HG03571 (cell line): ENCODE results near the gene GPR39.
"Not testable (repeated sequence)": the region's sequence is repeated elsewhere in the genome, so short reads cannot be mapped to it uniquely, and the experiment has no call there.

Experiments
- ATAC-seq: cut with Tn5 transposase; IDR thresholded peaks from one replicate; pipeline ENCODE4 v1.9.1; 2021; ENCODE audit not compliant: unreplicated experiment

The GPR39 gene

GRCh38 chr2:132416723-132417395 is at the start of gene GPR39:
TSS of gene GPR39 (plus strand) at chr2:132416805.
- no peak for ATAC-seq

- no peak for ATAC-seq
Observed at GRCh38 chr2:132368191-132368590, 48.4 kb upstream of the GPR39 start.

DNA sequence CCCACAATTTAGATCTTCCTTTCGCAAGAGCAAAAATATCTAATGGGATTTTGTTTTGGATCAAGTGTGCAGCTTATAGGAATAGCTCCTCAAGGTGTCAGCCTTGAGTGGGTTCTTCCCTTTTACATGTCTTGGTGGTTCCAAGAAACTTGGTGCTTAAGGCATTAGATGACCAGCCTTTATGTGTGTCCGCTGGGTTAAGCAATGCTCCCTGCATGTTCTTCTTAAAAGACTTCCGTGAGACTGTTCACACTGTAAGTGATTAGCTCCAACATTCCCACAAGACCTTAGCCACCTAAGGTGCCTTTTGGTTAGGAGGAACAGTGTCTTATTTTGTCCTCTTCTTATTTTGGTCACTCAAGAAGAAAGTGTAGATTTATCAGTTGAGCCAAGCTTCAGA is 44.3 kb upstream of the GPR39 start:
- ATAC-seq: no peak

DNA sequence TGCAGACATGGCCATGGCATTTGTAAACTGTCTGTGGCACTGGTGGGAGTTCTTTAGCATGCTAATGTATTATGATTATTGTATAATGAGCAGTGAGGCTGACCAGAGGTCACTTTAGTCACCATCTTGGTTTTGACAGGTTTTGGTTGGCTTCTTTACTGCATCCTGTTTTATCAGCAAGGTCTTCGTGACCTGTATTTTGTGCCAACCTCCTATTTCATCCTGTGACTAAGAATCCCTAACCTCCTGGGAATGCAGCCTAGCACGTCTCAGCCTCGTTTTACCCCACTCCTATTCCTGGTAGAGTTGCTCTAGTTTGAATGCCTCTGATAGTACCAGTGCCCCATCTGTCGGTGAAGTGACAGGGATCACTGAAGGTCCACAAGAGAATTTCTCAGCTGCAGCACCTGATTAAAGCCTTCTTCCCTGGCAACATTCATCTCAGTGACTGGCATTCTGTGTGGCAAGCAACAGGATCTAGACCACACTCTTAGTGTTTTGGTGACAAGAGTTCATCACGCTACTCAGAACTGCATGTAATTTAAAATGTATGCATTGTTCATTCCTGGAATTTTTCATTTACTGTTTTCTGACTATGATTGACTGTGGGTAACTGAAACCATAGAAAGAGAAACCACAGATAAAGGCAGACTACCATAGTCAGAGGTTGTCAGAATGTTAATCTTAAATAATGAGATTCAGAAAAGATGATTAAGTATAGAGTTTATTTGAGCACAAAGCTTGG is 43.0 kb upstream of the GPR39 start:
- ATAC-seq: no peak

DNA sequence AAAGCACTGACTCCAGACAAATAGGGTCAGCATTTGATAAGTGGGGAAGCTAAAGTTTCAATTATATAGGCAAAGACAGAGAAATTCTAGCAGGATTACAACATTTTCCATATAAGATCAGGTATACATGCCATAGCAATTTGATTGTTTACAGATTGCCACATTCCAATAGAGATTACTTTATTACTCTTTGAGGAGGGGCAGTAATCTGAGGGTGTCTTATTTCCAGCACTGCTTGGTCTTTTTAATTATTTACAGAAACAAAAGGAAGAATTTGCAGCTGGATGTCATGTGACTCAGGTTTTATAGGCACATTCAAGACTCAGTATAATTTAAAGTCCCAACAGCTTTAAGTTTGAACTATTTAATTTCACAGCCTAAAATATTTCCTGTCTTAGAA is 42.5 kb upstream of the GPR39 start:
- ATAC-seq: no peak

- no peak for ATAC-seq
Observed at GRCh38 chr2:132374551-132374950, 42.1 kb upstream of the GPR39 start.

DNA sequence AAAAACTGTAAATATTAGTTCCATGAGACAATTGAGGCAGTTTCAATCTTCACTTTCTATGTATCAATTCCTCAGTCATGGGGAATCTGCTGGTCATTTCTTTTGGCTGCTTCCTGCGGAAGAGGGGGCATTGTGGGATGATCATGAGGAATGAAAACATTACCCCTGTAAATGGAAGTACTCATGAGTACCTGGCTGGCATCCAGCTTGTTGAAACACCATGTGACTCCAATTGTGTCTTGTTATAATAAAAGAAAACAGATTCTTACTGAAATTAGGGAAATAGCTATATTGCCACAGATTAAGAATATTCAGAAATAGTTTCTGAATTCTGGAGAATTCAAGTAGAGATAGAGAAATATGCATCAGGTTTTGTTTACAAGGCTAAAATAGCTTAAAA is 41.6 kb upstream of the GPR39 start:
- no peak for ATAC-seq

DNA sequence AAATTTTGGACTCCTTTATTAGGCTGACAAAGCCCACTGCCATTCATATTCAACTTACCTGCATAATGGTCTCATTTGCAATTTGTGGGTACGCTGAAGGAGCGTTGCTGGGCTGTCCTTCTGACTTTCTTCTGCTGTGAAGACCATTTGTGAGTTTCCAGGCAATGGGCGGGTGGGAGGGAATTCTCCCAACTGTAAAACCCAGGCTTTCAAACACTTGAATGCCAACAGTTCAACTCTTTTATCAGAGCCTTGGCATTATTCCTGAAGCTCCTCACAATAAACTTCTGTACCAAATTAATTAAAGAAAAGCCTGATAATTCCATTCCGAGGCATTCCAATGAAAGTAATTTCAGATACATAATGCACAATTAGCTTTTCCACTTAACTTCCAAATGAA is 35.2 kb upstream of the GPR39 start:
- ATAC-seq: no peak

GRCh38 chr2:132383956-132384355 is 32.6 kb upstream of the GPR39 start:
- no peak for ATAC-seq

DNA sequence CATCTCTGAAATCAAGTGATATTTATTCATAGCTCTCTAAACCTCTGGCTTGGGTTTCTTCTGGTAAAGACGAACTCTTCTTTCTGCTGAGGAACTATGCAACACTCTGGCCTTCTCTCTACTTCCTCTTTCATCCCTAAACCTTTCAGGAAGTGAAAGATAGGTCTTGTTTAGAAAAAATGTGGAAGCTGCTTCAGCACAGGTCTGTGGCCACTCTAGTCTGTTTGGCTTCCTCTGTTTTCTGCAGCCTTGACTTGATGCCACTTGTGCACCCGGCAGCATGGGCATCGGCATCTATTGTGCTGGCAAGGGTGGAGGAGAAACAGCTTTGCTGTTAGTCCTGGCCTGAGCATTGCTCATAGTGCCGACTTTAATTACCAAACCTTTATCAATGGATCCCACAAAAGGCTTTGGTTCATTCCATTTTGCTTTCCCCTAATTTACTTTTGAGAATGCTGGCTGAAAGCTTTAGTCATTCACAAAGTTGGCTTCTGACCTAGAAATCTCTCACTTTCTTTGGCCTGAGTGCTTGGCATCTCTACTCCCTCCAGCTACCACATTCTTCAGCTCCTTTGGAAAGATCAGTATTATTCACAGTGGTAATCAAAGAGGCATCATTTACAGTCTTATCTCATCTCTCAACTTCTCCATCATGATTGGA is 32.0 kb upstream of the GPR39 start:
- no peak for ATAC-seq

DNA sequence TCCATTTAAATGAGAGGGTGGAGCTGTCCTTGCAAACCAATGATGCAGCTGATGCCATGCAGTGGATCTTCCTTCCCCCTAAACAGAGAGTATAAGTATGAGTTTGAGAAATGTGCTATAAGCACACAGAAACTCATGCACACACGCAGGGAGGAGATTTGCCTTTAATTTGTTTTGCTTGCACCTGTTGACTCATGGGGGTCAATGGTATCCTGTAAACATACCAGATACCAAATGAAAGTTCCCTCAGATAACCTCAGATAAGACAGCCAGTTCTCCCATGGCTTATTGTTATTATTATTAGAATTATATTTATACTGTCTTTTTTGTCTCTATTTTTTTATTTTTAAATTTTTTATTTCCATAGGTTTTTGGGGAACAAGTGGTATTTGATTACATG is 29.5 kb upstream of the GPR39 start:
- no peak for ATAC-seq

DNA sequence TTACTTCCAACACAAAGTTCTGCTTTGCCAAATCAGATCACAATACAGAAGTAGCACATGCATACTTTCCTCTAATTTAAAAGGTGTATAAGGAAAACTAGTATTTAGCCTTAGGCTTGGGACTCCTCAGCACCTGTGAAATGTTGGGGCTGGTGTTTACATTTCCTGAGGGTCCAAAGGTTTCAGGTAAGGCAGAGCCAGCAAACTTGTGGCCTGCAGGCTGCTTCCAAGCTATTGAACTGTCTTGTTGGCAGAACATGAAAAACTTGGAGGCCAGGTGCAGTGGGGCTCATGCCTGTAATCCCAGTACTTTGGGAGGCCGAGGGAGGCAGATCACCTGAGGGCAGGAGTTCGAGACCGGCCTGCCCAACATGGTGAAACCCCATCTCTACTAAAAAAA is 26.5 kb upstream of the GPR39 start:
- no peak for ATAC-seq

GRCh38 chr2:132391378-132391777 is 25.2 kb upstream of the GPR39 start:
- no peak for ATAC-seq

- ATAC-seq: no peak
Observed at GRCh38 chr2:132392221-132392620, 24.4 kb upstream of the GPR39 start.

DNA sequence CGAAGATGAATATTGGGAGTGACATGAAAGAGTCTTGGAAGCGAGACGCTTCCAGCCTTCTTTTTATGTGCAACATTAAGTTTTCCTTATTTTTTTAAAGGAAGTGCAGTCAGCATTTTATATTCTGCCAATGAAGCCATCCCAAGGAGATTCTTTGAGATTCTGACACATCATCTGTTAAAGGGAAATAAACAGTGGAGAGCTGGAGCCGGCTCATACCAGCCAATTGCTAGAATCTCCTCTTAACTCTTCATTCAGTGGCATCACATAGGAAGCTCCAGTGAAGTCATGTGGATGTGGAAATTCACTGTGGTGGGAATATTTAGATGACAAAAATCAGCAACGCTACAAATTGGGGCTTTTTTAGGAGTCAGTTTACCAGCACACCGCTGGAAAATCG is 23.7 kb upstream of the GPR39 start:
- ATAC-seq: no peak

DNA sequence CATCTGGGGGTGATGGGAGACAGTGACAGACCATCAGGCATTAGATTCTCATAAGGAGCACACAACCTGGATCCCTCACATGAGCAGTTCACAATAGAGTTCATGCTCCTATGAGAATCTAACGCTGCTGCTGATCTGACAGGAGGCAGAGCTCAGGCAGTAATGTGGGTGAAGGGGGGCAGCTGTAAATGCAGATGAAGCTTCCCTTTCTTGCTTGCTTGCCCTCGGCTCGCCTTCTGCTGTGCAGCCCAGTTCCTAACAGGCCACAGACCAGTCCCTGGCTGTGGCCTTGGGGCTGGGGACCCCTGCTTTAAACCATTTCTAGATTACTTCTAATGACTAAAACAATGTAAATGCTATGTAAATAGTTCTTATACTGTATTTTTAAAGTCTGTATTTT is 19.6 kb upstream of the GPR39 start:
- not testable (repeated sequence) for ATAC-seq

- ATAC-seq: no peak
Observed at GRCh38 chr2:132400169-132400900, 16.3 kb upstream of the GPR39 start.

DNA sequence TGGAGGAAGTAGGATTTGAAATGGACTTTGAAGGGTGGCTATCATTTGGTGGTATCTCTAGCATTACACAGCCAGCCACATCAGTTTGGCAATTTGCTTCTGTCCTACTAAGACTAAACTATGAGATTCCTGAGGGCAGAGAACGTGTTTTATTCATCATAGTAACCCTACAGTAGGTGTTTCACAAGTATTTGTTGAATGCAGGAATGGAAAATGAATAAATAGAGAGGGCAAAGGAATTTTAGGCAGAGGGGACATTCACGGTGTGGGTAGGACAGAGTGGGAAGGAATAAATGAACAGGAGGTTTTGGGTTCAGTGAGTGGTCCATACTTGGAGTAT is 15.7 kb upstream of the GPR39 start:
- ATAC-seq: no peak

GRCh38 chr2:132401326-132401725 is 15.3 kb upstream of the GPR39 start:
- ATAC-seq: no peak

DNA sequence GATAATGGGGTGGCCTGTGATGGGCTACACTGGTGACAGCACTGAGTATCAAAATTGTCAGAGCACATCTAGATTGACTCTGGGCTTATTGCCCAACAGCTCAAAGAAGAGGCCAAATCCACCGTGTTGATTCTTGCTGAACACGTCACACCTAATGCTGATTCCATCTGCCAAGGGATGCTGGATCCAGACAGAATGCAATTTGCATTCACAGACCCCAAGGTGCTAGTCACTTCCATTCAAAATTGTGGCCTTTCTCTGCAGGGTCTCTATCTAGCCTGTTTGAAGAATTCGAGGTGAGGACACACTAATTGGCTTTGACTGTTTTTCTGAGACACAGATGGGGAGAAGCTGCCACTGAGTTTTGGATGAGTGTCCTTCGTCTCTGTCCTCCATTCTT is 13.5 kb upstream of the GPR39 start:
- no peak for ATAC-seq

- ATAC-seq: no peak
Observed at GRCh38 chr2:132404056-132404455, 12.5 kb upstream of the GPR39 start.

DNA sequence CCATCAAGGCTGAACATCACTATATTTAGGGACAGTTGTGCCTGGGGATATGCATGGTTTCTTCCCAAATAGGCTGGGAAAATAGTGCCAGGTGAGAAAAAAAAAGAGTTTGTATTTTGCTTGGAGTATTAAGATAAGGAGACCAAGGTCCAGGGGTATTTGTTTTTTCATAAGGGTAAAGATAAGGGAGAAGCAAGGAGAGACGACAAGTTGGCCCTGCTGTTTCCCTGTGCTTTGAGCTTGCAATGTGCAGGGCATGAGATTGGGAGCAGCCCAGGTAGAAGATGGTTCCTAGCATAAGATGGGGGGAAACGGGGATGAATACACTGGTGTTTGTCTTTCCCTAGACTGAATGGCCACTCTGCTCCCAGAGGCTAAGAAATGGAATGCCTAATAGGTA is 8.8 kb upstream of the GPR39 start:
- ATAC-seq: no peak
